ENCODE measurements around the gene WDR75.
"Not testable (repeated sequence)": the region's sequence is repeated elsewhere in the genome, so short reads cannot be mapped to it uniquely, and the experiment has no call there.

WDR75 gene

GRCh38 chr2:189442468-189442867, 1.2 kb downstream of the WDR75 start:
- DNase-seq, result no peak

DNA sequence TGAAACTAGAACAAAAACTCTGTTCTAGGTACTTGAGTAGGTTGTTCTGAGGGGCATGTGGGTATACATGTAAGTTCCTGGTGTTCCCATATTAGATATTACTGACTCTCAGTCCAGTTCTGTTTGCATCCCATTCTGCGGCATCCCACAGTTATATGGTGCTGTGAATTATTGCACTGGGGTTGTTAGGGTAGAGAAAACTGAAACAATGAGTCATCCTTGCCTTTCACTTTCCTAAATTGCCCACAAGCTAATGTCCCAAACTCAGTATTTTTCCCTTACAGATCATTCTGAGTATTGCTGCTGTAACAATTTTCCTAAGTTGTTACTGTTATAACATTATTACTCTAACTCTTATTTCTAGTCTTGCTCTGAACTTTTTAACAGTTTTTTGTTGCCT, 3.0 kb downstream of the WDR75 start:
- no peak for DNase-seq

GRCh38 chr2:189446780-189447179, 5.5 kb downstream of the WDR75 start:
- DNase-seq, result no peak

GRCh38 chr2:189454009-189454408, 12.7 kb downstream of the WDR75 start:
- no peak for DNase-seq

GRCh38 chr2:189465076-189465475, 23.8 kb downstream of the WDR75 start:
- DNase-seq, result no peak

GRCh38 chr2:189465478-189465877, 24.2 kb downstream of the WDR75 start:
- DNase-seq, result no peak

DNA sequence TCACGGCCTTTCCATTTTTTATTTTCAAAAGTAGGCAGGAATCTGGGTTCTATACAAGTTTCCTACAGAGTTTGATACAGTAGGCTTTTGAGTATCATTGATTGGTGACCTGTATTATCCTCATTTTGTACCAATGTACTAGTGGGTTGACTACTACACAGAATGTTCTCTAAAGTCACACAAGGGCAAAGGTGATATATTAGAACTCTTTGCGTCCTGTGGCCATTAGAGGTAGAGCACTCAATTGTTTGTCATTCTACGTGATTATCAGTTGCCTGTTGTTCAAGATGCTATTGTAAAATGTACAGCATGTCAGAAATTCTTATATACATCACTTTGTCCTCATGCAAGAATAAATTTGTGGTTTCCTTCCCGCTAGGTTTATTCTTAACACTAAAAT, 24.8 kb downstream of the WDR75 start:
- DNase-seq, result no peak

DNA sequence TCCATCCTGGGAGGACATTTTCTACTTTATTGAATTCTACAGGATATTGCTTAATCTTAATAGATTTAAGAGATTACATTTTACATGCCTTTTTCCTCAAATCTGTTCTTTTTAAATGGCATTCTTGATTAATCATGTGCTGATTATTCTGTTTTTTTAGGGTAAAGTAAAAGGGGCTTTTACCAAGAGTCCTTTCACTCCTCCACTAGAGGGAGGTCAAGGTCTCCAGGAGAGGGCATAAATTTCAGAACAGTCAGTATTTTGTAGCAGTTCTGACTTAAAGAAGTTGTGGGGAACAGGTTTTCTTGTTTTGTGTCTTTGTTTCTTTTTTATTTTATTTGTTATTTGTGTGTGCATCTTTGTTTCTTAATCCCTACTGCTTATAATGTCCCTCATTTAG, 25.4 kb downstream of the WDR75 start:
- no peak for DNase-seq

DNA sequence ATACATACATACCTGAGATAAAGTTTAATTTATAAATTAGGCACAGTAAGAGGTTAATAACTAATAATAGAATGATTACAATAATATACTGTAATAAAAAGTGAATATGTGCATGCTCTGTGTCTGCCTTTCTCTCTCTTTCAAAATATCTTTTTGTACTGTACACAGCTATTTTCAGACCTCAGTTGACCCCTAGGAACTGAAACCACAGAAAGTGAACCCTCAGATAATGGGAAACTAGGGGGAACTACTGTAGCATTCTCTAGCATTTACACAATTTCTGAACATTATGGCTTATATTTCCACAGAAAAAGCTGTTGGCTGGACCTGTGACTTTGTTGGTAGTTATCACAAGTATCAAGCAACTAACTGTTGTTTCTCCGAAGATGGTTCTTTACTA, 25.9 kb downstream of the WDR75 start:
- no peak for DNase-seq

DNA sequence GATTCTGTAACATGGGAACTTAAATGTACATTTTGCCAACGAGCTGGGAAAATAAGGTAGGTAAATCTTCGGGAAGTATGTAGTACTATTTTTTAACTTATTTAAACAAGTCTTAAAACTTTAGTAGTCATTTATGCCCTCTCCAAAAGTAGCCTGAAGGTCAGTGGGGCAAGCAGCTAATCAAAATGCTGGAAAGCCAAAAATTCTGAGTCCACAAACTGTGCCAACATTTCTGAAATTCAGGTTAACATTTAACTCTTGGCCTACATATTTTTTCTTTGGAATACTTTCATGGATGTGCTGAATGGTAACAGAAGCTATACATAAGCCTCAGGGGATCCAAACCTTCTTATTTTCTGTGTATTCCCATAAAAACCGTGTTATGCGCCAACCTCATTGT, 26.3 kb downstream of the WDR75 start:
- DNase-seq, result no peak

DNA sequence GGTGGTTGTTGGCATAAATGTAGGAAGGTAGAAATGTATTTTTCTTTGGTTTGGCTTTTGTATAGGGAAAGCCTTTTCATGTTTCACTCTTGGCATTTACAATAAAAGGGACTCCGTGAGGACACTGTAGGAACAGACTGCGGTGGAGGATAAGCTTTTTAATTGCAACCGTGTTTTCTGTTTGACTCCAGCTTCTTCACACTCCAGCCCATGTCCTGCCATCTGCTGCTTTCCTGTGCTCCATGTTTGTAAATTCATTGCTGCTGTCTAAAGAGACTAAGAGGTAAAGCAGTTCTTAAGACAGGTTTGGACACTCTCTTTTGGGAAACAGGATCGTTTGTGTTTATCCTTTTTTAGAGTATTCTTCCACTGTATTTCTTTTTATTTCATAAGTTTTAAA, 33.3 kb downstream of the WDR75 start:
- DNase-seq, result no peak

DNA sequence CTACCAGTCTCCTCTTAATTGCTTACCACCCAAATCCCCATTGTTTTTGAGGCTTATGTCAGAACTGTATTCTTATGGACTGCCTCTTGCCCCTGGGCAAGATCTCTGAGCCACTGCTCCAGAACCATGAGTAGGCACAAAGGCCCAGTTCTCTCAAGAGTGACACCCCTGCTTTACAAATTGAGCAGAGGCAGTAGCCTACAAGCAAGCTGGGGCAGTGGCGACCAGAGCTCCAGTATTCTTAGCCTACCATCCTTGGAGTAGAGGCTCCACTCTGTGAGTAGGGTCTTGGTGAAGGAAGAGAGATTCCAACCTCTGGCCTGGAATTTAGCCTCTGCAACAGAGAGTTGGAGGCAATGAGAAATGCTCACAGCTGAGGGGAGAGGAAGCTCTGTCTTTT, 36.5 kb downstream of the WDR75 start:
- no peak for DNase-seq

DNA sequence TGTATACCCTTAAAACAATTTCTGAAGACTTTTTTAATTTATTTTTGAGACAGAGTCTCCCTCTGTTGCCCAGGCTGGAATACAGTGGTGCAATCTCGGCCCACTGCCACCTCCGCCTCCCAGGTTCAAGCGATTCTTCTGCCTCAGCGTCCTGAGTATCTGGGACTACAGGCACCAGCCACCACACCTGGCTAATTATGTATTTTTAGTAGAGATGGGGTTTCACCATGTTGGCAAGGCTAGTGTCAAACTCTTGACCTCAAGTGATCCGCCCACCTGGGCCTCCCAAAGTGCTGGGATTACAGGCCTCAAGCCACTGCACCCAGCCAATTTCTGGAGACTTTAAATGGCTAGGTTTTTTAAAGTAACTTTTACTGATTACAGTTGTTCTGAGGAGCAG, 37.0 kb downstream of the WDR75 start:
- DNase-seq, result not testable (repeated sequence)

- DNase-seq, result no peak
Measured at GRCh38 chr2:189481071-189481470, 39.8 kb downstream of the WDR75 start.

- DNase-seq, result no peak
Measured at GRCh38 chr2:189483571-189483970, 42.3 kb downstream of the WDR75 start.

DNA sequence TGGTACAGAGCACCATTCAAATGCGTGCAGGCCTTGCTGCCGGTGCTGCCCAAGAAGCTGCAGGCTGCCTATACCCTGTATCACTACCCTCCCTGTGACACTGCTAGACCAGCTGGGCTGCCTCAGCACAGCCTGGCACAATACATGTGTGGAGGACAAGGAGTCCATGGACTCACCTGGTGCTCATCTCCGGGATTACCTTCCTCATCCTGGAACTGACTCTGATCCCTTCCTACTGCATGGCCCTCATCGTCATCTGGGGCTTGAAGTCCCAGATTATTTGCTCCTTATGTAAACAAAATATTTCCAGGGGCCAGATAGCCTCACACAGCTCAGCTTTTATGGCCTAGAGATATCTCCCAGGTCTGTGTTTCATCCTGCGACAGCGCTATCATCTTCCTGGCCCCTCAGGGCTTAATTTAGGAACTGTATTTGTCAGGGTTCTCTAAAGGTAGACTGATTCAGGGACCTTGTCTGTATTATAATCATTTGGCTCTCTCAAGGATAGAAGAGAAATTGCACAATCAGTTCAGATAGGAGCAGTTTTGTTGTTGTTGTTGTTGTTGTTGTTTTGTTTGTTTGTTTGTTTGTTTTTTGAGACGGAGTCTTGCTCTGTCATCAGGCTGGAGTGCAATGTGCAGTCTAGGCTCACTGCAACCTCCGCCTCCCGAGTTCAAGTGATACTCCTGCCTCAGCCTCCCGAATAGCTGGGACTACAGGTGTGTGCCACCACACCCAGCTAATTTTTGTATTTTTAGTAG, 42.9 kb downstream of the WDR75 start:
- no peak for DNase-seq

DNA sequence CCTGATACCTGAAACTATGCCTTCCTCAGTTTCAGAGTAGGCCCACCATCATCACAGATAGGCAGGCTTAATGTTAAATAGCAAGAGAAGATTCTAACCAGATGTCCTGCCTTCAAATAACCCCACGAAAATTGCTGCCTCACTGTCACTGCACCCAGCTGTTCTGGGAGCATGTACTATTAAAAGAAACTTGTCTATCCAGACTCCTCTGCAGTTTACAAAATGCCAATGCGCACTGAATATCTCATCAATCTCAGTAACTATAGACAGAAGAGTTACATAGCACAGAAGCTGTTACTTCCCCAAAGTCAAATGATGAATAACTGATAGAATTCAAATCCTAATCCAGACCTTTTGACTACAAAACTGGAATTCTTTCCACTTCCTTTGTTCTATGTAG, 43.9 kb downstream of the WDR75 start:
- DNase-seq, result no peak

- DNase-seq, result no peak
Measured at GRCh38 chr2:189486237-189486770, 45.0 kb downstream of the WDR75 start.

- no peak for DNase-seq
Measured at GRCh38 chr2:189487283-189488007, 46.2 kb downstream of the WDR75 start.

- DNase-seq, result no peak
Measured at GRCh38 chr2:189488008-189488310, 46.7 kb downstream of the WDR75 start.

- DNase-seq, result no peak
Measured at GRCh38 chr2:189492451-189492850, 51.2 kb downstream of the WDR75 start.

DNA sequence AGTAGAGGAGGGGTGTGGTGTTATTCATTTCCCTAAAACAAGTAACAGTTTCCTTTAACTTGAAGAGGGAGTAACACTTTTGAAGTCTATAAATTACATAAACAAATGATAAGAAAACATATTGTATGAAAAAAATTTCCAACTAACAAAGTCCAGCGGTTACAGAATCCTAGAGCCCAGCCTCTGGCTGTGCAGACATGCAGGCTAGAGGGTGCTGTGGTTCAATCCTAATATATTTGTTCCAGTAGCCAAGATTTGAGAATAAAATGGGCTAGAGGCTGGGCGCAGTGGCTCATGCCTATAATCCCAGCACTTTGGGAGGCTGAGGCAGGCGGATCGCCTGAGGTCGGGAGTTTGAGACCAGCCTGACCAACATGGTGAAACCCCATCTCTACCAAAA, 56.9 kb downstream of the WDR75 start:
- no peak for DNase-seq

DNA sequence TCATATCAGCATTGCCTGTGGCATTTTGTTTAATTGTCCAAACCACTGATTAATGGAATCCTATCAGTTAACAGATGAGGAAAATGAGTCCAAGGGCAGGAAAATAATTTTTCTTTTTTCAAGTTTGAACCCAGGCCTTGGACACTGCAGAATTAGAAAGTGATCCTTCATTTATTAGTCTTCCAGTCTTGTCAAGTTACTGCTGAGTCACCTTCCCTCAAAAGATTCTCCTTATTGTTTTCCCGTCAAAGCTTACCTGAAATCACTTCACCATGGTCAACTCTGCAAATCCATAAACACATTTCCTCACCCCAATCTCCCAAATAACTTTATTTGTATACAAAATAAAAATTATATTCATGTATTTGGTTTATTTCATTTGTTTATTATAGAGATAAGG, 57.9 kb downstream of the WDR75 start:
- DNase-seq, result no peak

GRCh38 chr2:189500456-189501160, 59.3 kb downstream of the WDR75 start:
- no peak for DNase-seq
